ENCODE results near the gene TCHH. TPM values are rescaled to one million over a fixed set of nuclear protein-coding genes. Genes with fewer than 3 reads are reported as not detected.

The TCHH gene, protein sequence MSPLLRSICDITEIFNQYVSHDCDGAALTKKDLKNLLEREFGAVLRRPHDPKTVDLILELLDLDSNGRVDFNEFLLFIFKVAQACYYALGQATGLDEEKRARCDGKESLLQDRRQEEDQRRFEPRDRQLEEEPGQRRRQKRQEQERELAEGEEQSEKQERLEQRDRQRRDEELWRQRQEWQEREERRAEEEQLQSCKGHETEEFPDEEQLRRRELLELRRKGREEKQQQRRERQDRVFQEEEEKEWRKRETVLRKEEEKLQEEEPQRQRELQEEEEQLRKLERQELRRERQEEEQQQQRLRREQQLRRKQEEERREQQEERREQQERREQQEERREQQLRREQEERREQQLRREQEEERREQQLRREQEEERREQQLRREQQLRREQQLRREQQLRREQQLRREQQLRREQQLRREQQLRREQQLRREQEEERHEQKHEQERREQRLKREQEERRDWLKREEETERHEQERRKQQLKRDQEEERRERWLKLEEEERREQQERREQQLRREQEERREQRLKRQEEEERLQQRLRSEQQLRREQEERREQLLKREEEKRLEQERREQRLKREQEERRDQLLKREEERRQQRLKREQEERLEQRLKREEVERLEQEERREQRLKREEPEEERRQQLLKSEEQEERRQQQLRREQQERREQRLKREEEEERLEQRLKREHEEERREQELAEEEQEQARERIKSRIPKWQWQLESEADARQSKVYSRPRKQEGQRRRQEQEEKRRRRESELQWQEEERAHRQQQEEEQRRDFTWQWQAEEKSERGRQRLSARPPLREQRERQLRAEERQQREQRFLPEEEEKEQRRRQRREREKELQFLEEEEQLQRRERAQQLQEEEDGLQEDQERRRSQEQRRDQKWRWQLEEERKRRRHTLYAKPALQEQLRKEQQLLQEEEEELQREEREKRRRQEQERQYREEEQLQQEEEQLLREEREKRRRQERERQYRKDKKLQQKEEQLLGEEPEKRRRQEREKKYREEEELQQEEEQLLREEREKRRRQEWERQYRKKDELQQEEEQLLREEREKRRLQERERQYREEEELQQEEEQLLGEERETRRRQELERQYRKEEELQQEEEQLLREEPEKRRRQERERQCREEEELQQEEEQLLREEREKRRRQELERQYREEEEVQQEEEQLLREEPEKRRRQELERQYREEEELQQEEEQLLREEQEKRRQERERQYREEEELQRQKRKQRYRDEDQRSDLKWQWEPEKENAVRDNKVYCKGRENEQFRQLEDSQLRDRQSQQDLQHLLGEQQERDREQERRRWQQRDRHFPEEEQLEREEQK (N-terminal part only)
- under 0.01 TPM for total RNA-seq

DNA sequence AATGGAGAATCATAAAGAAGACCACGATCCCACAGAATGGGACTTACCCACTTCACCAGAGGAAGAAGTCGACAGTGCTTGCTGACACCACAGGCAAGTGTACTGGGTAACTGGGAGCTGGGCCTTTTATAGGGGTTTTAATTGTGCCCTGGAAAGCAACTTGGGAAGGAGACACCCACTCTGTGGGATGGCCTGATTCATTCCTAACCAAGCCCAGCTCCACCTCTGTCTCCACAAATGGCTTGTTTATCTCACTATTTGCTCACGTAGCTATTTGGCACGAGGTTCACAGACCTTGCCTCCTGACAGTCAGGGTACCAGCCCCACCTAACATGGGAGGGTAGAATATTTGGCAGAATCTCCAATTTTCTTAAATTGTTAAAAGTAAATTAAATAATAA is at the start of gene TCHH:
Gene TCHH, minus strand, starts transcription at position 101 of the 400 bp plus-strand sequence. CDS start 1,364 bp downstream, outside the sequence.

DNA sequence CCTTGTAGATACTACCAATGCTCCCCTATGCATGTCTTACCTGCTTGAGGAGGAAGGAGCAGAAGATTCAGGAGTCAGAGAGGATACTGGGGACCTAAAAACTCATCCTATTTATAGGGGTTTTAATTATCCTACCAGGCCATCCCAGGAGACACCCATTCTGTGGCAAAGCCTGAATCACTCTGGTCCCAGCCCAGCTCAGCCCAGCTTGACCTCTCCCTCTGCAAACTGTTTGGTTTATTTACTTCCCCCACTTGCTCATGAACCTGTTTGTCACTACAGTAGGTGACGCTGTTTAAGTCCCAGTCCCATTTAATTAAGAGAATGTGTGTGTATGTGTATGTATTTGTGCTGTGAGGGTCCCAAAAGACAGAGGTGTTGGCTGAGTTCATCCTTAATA is 43.9 kb upstream of the TCHH start, which contains the start of gene RPTN:
Gene RPTN, minus strand, starts transcription at position 85 of the 400 bp plus-strand sequence. CDS start 1,339 bp downstream, outside the sequence.

GRCh38 chr1:152089014-152089674 is 26.1 kb downstream of the TCHH start, which contains the start of gene TCHHL1:
Gene TCHHL1, minus strand, starts transcription at chr1:152089064. Its CDS starts 921 bp downstream, at chr1:152088143.

Small RNA genes lying within 50 kb of the gene (small RNA-seq; reads per million reads assigned to genes)
- gene SPTLC1P4 (ENCODE audit: low replicate concordance): not detected

Other genes with a start within 250 kb of the TCHH start
- 7.2 TPM for gene THEM4, start 205.9 kb downstream of the TCHH start, total RNA-seq
- gene S100A10, start 121.6 kb downstream of the TCHH start, total RNA-seq: 1.6 TPM
- 2.5 TPM for gene S100A11, start 78.4 kb downstream of the TCHH start, total RNA-seq
- gene TCHHL1, start 26.4 kb downstream of the TCHH start, total RNA-seq: not detected
- gene RPTN, start 43.8 kb upstream of the TCHH start, total RNA-seq: not detected
- not detected for gene HRNR, start 108.7 kb upstream of the TCHH start, total RNA-seq
- not detected for gene FLG, start 209.8 kb upstream of the TCHH start, total RNA-seq
- gene FLG2, start 244.6 kb upstream of the TCHH start, total RNA-seq: not detected